ENCODE results near the gene BAZ2B. TPM values are rescaled to one million over a fixed set of nuclear protein-coding genes. Genes with fewer than 3 reads are reported as not detected.

Gene BAZ2B
- total RNA-seq, 1 donor: 63.5 TPM

- TF ChIP-seq, protein P1, sequence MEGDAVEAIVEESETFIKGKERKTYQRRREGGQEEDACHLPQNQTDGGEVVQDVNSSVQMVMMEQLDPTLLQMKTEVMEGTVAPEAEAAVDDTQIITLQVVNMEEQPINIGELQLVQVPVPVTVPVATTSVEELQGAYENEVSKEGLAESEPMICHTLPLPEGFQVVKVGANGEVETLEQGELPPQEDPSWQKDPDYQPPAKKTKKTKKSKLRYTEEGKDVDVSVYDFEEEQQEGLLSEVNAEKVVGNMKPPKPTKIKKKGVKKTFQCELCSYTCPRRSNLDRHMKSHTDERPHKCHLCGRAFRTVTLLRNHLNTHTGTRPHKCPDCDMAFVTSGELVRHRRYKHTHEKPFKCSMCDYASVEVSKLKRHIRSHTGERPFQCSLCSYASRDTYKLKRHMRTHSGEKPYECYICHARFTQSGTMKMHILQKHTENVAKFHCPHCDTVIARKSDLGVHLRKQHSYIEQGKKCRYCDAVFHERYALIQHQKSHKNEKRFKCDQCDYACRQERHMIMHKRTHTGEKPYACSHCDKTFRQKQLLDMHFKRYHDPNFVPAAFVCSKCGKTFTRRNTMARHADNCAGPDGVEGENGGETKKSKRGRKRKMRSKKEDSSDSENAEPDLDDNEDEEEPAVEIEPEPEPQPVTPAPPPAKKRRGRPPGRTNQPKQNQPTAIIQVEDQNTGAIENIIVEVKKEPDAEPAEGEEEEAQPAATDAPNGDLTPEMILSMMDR (IDR thresholded peaks at IDR 0.05; ENCODE audit: insufficient read depth, low read depth, low read length): no peak
These were observed 154.1 kb downstream of the BAZ2B start for GRCh38 chr2:159462201-159462785.

GRCh38 chr2:159461076-159461475 lies 155.3 kb downstream of the BAZ2B start:
- TF ChIP-seq, protein P1 (IDR thresholded peaks at IDR 0.05; ENCODE audit: insufficient read depth, low read depth, low read length): no peak
- DNase-seq (ENCODE audit: low read depth): no peak

More at GRCh38 chr2:159462201-159462785, 154.1 kb downstream of the BAZ2B start:
- H3K4me3 ChIP-seq (ENCODE audit: low read depth, low read length): no peak overlapping the region
- DNase-seq (ENCODE audit: low read depth): no peak

DNA sequence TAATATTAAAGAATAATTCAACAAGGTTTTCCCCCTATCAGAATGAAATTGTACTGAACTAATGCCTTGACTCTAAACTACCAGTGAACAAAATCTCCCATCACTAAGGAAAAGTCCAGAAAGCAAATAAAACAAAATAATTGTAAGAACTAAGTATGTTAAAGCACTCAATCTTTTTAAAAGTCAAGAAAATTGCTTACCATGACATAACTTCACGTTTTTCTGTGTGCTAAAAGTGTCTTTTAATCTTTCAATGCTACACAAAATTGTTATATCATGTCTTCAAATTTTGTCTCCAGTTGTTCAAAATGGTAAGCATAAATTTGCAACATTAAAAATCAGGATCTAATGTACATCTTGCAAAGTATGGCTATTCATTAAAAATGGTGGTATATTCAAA lies 156.1 kb downstream of the BAZ2B start:
- TF ChIP-seq, protein P1 (IDR thresholded peaks at IDR 0.05; ENCODE audit: insufficient read depth, low read depth, low read length): no peak
- no peak for DNase-seq (ENCODE audit: low read depth)
- H3K4me3 ChIP-seq (ENCODE audit: low read depth, low read length): no peak overlapping the region

More at GRCh38 chr2:159461076-159461475, 155.3 kb downstream of the BAZ2B start:
- H3K4me3 ChIP-seq (ENCODE audit: low read depth, low read length): no peak overlapping the region

DNA sequence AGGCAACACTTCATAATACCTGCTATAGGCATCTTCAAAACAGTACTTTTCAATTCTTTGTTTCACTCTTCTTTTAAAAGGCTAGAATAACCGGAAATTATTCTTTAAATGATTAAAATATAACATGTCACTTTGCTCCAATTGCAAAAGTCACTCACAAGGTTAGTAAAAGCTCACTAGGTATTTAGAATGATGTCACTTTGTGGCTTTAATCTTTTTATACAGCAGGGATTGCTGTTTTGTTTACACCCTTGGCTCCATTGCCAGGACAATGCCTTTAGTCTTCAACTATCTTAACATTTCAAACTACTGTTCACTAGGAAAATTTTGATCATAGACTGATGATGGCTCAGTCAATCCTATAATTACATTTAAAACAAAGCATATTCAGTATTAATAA lies 157.1 kb downstream of the BAZ2B start:
- no peak for DNase-seq (ENCODE audit: low read depth)
- H3K4me3 ChIP-seq (ENCODE audit: low read depth, low read length): no peak overlapping the region
- TF ChIP-seq, protein P1 (IDR thresholded peaks at IDR 0.05; ENCODE audit: insufficient read depth, low read depth, low read length): no peak

DNA sequence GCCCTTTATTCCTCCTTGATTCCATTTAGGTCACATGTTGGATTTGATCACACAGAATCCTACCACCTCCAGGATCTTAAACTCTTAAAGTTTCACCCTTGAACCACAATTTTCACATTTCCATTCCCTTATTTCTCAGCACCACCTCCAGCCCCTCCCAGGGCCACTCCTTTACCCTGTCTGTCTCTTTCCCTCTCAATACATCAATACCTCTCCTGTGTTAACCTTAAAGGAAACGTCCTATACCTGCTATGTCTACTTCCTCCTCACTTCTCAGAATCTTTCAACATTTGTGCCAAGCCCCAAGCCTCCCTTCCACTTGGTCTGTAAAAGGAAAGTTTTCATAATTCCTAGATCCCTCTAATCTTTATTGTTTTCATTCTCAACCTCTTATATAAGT lies 158.8 kb downstream of the BAZ2B start:
- no peak overlapping the region for H3K4me3 ChIP-seq (ENCODE audit: low read depth, low read length)
- TF ChIP-seq, protein P1 (IDR thresholded peaks at IDR 0.05; ENCODE audit: insufficient read depth, low read depth, low read length): no peak
- no peak for DNase-seq (ENCODE audit: low read depth)

- H3K4me3 ChIP-seq (ENCODE audit: low read depth, low read length): no peak overlapping the region
- DNase-seq (ENCODE audit: low read depth): no peak
- TF ChIP-seq, protein P1 (IDR thresholded peaks at IDR 0.05; ENCODE audit: insufficient read depth, low read depth, low read length): no peak
These were observed 159.6 kb downstream of the BAZ2B start for GRCh38 chr2:159456500-159457426.
